ENCODE measurements around the gene CD81.

- TF ChIP-seq POLR2AphosphoS5 (IDR thresholded peaks at IDR 0.05) (no peak), CTCF (IDR thresholded peaks at IDR 0.05) (peak in 3 of 4 experiments; percentile 83 to 94 (median 92)), POLR2A (IDR thresholded peaks at IDR 0.05) (no peak)
These were observed 42.8 kb downstream of the CD81 start for GRCh38 chr11:2419638-2420501.

Data from gastroesophageal sphincter (tissue), 3 donors.